HEK293 (cell line): ENCODE measurements around the gene MAN2A2.
"Not testable (repeated sequence)": the region's sequence is repeated elsewhere in the genome, so short reads cannot be mapped to it uniquely, and the experiment has no call there.

Source experiments
- CTCF ChIA-PET: fragments of 350-600 bp; formaldehyde crosslinking; extraction: SDS; loops from one replicate; lab custom pipeline; 2021; ENCODE audit warnings: antibody characterized with exemption; lab: Yijun Ruan, JAX
- POLR2A ChIA-PET: fragments of 300-600 bp; formaldehyde crosslinking; extraction: SDS; loops from one replicate; lab custom pipeline; 2020; ENCODE audit warnings: antibody characterized with exemption, inconsistent platforms; lab: Yijun Ruan, JAX
- H3K27ac ChIP-seq: fragments of 200-500 bp; sonication (Bioruptor generic); 2 replicates; pipeline ENCODE4 v1.5.1; 2014; ENCODE audit warnings: low read depth, low read length, control low read depth, inconsistent platforms; ENCODE audit errors: extremely low read depth
- H3K36me3 ChIP-seq, 2 experiments: fragments of 200-500 bp in 1 of 2; sonication (Bioruptor generic) in 1 of 2; 1 replicate in 1 of 2; 2 replicates in 1 of 2; pipeline ENCODE4 v1.5.1; 2014 to 2017; ENCODE audit warnings: inconsistent platforms in 2 of 2, low read length in 2 of 2; ENCODE audit not compliant: control insufficient read depth in 2 of 2, insufficient read depth in 1 of 2
- H3K4me1 ChIP-seq: fragments of 200-500 bp; sonication (Bioruptor generic); 2 replicates; pipeline ENCODE4 v1.5.1; 2014; ENCODE audit warnings: mild to moderate bottlenecking, low read length, inconsistent platforms; ENCODE audit not compliant: control insufficient read depth, insufficient read depth
- H3K4me3 ChIP-seq: 2 replicates; pipeline ENCODE4 v1.5.1; 2011; ENCODE audit warnings: low read depth, mild to moderate bottlenecking, control low read depth, low read length, moderate library complexity
- H3K9me3 ChIP-seq: fragments of 200-500 bp; sonication (Bioruptor generic); 2 replicates; pipeline ENCODE4 v1.5.1; 2014; ENCODE audit warnings: low read depth, low read length, inconsistent platforms; ENCODE audit not compliant: control insufficient read depth, insufficient read depth
- GLIS2 ChIP-seq: fragments of 450-650 bp; formaldehyde crosslinking; IDR thresholded peaks from 2 replicates; pipeline ENCODE4 v1.5.1; 2016; ENCODE audit warnings: missing biosample characterization, missing genetic modification characterization
- ZNF112 ChIP-seq: fragments of 450-650 bp; formaldehyde crosslinking; IDR thresholded peaks from 2 replicates; pipeline ENCODE4 v1.5.0; 2017; ENCODE audit warnings: missing biosample characterization, missing genetic modification characterization
- ZNF146 ChIP-seq: fragments of 450-650 bp; formaldehyde crosslinking; IDR thresholded peaks from 2 replicates; pipeline ENCODE4 v1.5.1; 2016; ENCODE audit warnings: missing biosample characterization, missing genetic modification characterization
- ZNF23 ChIP-seq: fragments of 450-650 bp; formaldehyde crosslinking; IDR thresholded peaks from 2 replicates; pipeline ENCODE4 v1.5.1; 2016; ENCODE audit warnings: missing biosample characterization, missing genetic modification characterization, borderline replicate concordance
- ZNF394 ChIP-seq: fragments of 450-650 bp; formaldehyde crosslinking; IDR thresholded peaks from 2 replicates; pipeline ENCODE4 v1.5.1; 2016; ENCODE audit warnings: missing biosample characterization, missing genetic modification characterization, mild to moderate bottlenecking, moderate library complexity, borderline replicate concordance
- ZNF768 ChIP-seq: fragments of 450-650 bp; formaldehyde crosslinking; IDR thresholded peaks from 2 replicates; pipeline ENCODE4 v1.5.1; 2018; ENCODE audit warnings: missing biosample characterization, mild to moderate bottlenecking, missing genetic modification characterization
- TF ChIP-seq, protein P1 (sequence below): sonication (generic); formaldehyde crosslinking; IDR thresholded peaks from 2 replicates; pipeline ENCODE4 v1.8.1; 2022; ENCODE audit warnings: mild to moderate bottlenecking, moderate library complexity, missing genetic modification reagents
- TF ChIP-seq, protein P2 (sequence below): fragments of 450-650 bp; formaldehyde crosslinking; IDR thresholded peaks from 2 replicates; pipeline ENCODE4 v1.5.1; 2016; ENCODE audit warnings: missing biosample characterization, missing genetic modification characterization
- TF ChIP-seq, protein P3 (sequence below): fragments of 450-650 bp; formaldehyde crosslinking; IDR thresholded peaks from 2 replicates; pipeline ENCODE4 v1.5.1; 2016; ENCODE audit warnings: missing biosample characterization, missing genetic modification characterization

MAN2A2 gene

DNA sequence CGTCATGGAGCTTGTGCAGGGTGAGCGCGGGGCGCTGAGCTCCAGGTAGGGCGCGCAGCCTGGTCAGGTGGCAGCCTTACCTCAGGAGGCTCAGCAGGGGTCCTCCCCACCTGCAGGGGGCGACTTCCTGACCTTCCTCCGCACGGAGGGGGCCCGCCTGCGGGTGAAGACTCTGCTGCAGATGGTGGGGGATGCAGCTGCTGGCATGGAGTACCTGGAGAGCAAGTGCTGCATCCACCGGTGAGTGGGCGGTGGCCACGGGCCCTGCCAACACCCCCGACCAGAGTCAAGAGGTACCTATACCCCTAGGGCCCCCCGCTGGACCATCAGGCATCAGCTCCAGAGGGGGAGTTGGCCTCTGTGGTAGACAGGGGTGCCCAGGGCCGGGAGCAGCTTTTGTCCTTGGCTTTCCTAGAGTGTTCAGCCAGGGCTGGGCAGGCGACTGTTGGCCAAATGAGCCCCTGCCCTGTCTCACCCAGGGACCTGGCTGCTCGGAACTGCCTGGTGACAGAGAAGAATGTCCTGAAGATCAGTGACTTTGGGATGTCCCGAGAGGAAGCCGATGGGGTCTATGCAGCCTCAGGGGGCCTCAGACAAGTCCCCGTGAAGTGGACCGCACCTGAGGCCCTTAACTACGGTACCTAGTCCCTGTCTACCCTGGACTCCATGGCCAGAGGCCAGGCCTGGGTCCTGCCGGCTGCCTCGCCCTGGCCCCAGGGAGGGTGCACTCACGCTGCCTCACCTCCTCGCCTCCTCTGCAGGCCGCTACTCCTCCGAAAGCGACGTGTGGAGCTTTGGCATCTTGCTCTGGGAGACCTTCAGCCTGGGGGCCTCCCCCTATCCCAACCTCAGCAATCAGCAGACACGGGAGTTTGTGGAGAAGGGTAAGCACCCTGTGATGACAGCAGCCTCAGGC, 9.7 kb upstream of the MAN2A2 start:
- CTCF ChIA-PET: interaction anchor here (0.5 to 3.3 kb wide), 5 partner anchors 8 to 425 kb away, joined by 3 to 25 read pairs (median 3); partner anchors contain the start of gene UNC45A
- POLR2A ChIA-PET: interaction anchor here (1.6 kb wide), 1 partner anchor 10 kb away, joined by 4 read pairs; the partner anchor contains the start of gene MAN2A2
- TF ChIP-seq, protein P1, sequence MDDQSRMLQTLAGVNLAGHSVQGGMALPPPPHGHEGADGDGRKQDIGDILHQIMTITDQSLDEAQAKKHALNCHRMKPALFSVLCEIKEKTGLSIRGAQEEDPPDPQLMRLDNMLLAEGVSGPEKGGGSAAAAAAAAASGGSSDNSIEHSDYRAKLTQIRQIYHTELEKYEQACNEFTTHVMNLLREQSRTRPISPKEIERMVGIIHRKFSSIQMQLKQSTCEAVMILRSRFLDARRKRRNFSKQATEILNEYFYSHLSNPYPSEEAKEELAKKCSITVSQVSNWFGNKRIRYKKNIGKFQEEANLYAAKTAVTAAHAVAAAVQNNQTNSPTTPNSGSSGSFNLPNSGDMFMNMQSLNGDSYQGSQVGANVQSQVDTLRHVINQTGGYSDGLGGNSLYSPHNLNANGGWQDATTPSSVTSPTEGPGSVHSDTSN: 0 out of 2 replicates have a peak, but pooled peaks have one; percentile 6
- TF ChIP-seq ZNF23 (tag by site-specific recombination) (no peak), GLIS2 (tag by site-specific recombination) (0 out of 2 replicates have a peak, but pooled peaks have one; percentile 22), ZNF768 (tag by site-specific recombination) (no peak), ZNF394 (0 out of 2 replicates have a peak, but pooled peaks have one; percentile 14)
- TF ChIP-seq, protein P2, sequence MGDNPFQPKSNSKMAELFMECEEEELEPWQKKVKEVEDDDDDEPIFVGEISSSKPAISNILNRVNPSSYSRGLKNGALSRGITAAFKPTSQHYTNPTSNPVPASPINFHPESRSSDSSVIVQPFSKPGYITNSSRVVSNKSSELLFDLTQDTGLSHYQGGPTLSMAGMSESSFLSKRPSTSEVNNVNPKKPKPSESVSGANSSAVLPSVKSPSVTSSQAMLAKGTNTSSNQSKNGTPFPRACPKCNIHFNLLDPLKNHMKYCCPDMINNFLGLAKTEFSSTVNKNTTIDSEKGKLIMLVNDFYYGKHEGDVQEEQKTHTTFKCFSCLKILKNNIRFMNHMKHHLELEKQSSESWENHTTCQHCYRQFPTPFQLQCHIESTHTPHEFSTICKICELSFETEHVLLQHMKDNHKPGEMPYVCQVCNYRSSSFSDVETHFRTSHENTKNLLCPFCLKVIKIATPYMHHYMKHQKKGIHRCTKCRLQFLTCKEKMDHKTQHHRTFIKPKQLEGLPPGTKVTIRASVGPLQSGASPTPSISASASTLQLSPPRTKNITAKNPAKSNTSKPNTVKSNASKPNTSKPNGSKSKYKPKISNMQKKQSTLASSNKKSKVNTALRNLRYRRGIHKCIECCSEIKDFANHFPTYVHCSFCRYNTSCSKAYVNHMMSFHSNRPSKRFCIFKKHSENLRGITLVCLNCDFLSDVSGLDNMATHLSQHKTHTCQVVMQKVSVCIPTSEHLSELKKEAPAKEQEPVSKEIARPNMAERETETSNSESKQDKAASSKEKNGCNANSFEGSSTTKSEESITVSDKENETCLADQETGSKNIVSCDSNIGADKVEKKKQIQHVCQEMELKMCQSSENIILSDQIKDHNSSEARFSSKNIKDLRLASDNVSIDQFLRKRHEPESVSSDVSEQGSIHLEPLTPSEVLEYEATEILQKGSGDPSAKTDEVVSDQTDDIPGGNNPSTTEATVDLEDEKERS (tag by site-specific recombination): no peak
- no peak overlapping the region for H3K27ac ChIP-seq
- peak overlapping the region; percentile 8; the same call in 1 of the 2 replicates for H3K4me3 ChIP-seq
- H3K36me3 ChIP-seq: no peaks in the 10 kb centered on the region
- no peaks in the 10 kb centered on the region for H3K4me1 ChIP-seq
- H3K9me3 ChIP-seq: no peaks in the 10 kb centered on the region

DNA sequence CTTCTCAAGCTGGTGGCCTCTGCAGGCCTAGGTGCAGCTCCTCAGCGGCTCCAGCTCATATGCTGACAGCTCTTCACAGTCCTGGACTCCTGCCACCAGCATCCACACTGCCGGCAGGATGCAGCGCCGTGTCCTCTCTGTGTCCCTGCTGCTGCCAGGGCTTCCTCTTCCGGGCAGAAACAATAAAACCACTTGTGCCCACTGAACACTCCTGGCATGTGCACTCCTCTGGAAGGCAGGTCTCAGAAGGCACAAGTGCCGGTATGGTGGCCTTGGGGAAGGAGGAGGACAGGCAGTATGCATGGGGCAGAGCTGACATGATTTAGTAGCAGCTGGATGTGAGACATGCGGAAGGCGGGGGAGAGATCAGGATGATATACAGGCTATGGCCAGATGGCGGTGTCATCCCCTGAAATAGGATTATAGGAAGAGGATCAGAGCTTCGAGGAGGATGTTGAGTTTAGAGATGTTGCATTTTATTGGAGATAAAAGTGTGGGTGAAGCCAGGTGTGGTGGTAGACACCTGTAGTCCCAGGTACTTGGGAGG, 7.5 kb upstream of the MAN2A2 start:
- H3K4me1 ChIP-seq: no peaks in the 10 kb centered on the region
- CTCF ChIA-PET: interaction anchor here (0.6 to 4.5 kb wide), 8 partner anchors 10 to 757 kb away, joined by 3 to 51 read pairs (median 4); partner anchors contain the start of genes HDDC3 and UNC45A
- no peak overlapping the region for H3K27ac ChIP-seq
- TF ChIP-seq ZNF112 (tag by site-specific recombination): no peak
- TF ChIP-seq, protein P3, sequence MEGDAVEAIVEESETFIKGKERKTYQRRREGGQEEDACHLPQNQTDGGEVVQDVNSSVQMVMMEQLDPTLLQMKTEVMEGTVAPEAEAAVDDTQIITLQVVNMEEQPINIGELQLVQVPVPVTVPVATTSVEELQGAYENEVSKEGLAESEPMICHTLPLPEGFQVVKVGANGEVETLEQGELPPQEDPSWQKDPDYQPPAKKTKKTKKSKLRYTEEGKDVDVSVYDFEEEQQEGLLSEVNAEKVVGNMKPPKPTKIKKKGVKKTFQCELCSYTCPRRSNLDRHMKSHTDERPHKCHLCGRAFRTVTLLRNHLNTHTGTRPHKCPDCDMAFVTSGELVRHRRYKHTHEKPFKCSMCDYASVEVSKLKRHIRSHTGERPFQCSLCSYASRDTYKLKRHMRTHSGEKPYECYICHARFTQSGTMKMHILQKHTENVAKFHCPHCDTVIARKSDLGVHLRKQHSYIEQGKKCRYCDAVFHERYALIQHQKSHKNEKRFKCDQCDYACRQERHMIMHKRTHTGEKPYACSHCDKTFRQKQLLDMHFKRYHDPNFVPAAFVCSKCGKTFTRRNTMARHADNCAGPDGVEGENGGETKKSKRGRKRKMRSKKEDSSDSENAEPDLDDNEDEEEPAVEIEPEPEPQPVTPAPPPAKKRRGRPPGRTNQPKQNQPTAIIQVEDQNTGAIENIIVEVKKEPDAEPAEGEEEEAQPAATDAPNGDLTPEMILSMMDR: peak; percentile 19; the same call in 1 of the 2 replicates
- TF ChIP-seq ZNF146 (tag by site-specific recombination): no peak
- TF ChIP-seq, all 188 proteins: peak for 1
- Histone ChIP-seq H3K36me3 (no peaks in the 10 kb centered on the region; a peak in 1 of 3 replicates), H3K9me3 (no peaks in the 10 kb centered on the region), H3K4me3 (no peak overlapping the region)
- POLR2A ChIA-PET: interaction anchor here (0.9 to 1.4 kb wide), 2 partner anchors 10 to 39 kb away, joined by 3 to 6 read pairs; partner anchors contain the start of gene UNC45A

DNA sequence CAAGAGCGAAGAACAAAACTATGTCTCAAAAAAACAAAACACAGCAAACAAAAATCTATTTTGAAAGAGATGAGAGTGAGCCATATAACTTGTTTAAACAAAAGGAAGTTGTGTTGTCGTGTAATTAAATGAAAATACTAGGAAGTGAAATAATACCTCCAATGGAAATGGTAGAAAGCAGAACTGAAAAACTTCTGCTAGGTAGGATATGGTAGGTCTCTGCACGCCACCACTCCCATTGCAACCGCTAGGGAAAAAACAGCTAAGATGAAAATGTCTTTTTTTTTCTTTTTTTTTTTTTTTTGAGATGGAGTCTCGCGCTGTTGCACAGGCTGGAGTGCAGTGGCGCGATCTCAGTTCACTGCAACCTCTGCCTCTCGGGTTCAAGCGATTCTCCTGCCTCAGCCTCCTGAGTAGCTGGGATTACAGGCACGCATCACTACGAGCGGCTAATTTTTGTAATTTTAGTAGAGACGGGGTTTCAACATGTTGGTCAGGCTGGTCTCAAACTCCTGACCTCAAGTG, 5.9 kb upstream of the MAN2A2 start:
- CTCF ChIA-PET: interaction anchor here (2.1 to 4.5 kb wide), 3 partner anchors 12 to 36 kb away, joined by 4 to 51 read pairs (median 17); partner anchors contain the start of genes HDDC3 and UNC45A
- H3K9me3 ChIP-seq, H3K27ac ChIP-seq, H3K36me3 ChIP-seq, H3K4me3 ChIP-seq, H3K4me1 ChIP-seq: not testable (repeated sequence)
- POLR2A ChIA-PET: interaction anchor here (0.6 kb wide), 1 partner anchor 57 kb away, joined by 4 read pairs; no protein-coding TSS in a partner anchor
